HG03432 (cell line): ENCODE results near the gene SLC34A1.
A peak's percentile ranks its signal among the peaks of the same experiment; 100 is the strongest.
"Not testable (repeated sequence)": the region's sequence is repeated elsewhere in the genome, so short reads cannot be mapped to it uniquely, and the experiment has no call there.

Experiments used
- ATAC-seq: cut with Tn5 transposase; IDR thresholded peaks from one replicate; pipeline ENCODE4 v1.9.1; 2021; ENCODE audit warnings: mild to moderate bottlenecking, moderate library complexity; ENCODE audit not compliant: unreplicated experiment

The SLC34A1 gene

GRCh38 chr5:177355162-177355867 lies 28.9 kb upstream of the SLC34A1 start:
- no peak for ATAC-seq

DNA sequence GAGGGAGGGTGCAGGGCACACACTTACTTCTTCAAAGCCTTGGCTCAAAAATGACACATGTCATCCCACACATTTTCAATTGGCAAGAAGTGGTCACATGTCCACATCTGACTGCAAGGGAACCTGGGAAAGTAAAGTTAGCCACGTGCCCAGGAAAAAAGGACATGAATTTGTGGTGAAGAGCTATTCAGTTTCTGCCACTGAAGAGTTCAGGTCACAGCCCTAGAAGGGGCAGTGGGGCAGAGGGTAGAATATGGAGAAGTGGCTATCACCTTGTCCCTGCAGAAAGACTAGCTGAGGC lies 28.4 kb upstream of the SLC34A1 start:
- ATAC-seq: no peak

DNA sequence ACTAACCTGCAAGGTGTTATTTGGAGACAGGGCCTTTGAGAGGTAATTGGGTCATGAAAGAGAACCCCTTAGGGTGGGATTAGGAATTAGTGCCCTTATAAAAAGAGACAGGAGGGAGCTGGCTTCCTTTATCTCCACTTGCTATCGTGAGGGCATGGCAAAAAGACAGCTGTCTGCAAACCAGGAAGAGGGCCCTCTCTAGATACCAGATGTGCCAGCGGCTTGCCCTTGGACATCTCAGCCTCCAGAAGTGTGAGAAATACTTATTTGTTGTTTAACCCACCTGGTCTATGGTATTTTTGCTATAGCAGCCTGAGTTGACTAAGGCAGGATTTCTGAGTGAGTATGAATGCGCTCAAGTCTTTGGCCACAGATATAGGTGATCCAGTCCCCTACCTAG lies 27.5 kb upstream of the SLC34A1 start:
- ATAC-seq: no peak

DNA sequence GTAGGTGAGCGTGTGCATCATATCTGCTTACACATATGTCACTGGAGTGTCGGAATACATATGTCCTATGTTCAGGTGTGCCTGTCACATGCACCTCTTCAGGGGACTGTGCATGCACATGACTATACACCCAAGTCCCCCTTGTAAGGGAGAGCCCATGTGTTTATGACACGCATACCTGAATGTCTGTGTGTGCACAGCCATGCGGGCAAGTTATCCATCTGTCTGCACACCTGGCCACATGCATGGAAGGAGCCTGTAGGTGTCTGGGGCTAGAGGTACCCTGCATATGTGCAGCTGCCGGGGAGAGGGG lies 27.1 kb upstream of the SLC34A1 start:
- ATAC-seq: no peak

- ATAC-seq: peak; percentile 90
Observed at GRCh38 chr5:177357459-177358351, 26.5 kb upstream of the SLC34A1 start, which contains the start of gene RGS14. Gene RGS14 (plus strand): TSS chr5:177357924. CDS start chr5:177358025, 101 bp downstream.

- no peak for ATAC-seq
Observed at GRCh38 chr5:177358370-177358819, 25.8 kb upstream of the SLC34A1 start.

GRCh38 chr5:177359451-177359851 lies 24.8 kb upstream of the SLC34A1 start:
- no peak for ATAC-seq

DNA sequence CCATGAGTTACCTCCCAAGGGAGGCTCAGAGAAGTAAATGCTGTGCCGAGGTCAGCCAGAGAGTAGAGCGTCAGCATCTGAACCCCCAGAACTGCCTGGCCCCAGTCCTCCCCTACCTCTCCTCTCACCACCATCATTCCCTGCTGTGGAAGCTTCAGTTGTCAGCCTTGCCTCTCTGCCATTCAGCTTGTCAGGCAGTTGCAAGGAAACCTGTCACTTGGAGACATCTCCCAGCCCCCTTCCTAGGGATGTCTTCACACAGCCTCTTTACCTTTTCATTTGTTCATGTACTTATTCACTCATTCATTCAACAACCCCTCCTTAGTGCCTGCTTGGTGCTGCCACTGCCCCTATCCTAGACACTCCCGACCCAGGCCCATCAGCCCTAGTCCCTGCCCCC lies 24.4 kb upstream of the SLC34A1 start:
- ATAC-seq: no peak

DNA sequence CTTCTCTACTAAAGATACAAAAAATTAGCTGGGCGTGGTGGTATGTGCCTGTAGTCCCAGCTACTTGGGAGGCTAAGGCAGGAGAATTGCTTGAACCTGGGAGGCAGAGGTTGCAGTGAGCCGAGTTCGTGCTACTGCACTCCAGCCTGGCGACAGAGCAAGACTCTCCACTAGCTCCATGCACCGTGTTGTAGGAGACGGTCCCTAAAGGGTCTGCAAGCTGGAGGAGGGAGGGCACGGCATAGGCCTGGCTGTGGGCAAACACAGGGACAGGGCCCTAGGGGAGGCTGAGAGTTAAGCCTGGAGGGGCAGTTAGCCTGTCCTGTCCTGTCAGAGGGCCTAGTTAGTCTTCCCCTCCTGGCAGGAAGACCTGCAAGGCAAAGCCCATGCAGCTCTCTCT lies 23.5 kb upstream of the SLC34A1 start:
- not testable (repeated sequence) for ATAC-seq

GRCh38 chr5:177361418-177362291 lies 22.6 kb upstream of the SLC34A1 start:
- ATAC-seq: no peak

DNA sequence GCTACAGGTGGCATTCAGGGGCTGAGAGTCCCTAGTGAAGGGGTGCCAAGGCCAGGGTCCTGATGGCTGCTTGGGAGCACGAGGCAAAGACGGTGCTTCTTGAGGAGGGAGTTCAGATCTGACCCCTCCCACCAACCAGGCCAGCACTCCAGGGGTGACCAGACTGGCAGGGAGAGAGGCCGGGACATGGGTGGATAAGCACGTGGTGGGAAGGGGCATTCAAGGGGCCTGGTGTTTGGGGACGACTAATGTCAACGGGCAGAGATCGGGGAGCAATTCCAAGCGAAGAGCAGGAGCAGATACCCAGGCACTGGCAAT lies 22.0 kb upstream of the SLC34A1 start:
- ATAC-seq: no peak

- peak; percentile 44 for ATAC-seq
Observed at GRCh38 chr5:177362610-177363507, 21.4 kb upstream of the SLC34A1 start.

DNA sequence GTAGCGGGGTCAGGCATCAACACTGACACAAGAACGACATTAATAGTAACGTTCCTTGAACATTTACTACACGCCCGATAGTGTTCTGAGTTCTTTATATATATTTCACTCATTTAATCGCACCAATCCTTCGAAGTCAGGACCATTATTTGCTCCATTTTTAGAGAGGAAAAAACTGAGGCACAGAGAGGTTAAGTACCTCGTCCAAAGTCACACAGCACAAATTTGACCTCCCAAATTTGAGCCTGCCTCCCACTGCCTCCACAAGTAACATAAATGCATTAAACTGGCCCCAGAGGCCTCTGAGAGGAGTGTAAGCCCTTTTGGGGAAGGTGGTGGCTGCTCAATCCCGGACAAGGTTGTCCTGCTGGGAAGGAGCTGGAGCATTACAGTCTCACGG lies 20.7 kb upstream of the SLC34A1 start:
- no peak for ATAC-seq

GRCh38 chr5:177364159-177364962 lies 19.9 kb upstream of the SLC34A1 start:
- peak; percentile 46 for ATAC-seq

DNA sequence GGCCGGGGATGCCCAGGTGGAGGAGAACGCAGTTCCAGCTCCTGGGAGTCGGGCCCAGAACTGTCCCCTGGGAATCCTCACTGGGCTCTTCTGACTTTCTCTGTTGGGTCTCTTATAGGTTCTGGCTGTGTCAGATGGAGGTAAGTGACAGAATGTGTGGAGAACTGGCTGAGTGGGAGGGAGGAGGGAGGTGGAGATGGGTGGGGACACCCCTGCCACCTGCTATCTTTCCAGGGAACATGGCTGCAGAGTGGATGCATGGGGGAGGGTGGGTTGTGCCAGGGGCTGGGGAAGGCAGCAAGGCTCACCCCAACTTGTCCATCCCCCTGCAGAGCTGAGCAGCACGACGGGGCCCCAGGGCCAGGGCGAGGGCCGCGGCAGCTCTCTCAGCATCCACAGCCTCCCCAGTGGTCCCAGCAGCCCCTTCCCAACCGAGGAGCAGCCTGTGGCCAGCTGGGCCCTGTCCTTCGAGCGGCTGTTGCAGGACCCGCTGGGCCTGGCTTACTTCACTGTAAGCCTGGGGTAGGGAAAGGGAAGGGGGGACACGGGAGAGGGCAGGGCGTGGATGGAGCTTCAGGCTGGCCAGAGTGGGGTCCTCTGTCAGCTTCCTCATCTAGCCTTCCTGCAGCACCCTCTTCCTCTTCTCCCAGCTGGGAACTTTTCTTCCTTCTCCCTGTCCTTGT lies 18.2 kb upstream of the SLC34A1 start:
- no peak for ATAC-seq

DNA sequence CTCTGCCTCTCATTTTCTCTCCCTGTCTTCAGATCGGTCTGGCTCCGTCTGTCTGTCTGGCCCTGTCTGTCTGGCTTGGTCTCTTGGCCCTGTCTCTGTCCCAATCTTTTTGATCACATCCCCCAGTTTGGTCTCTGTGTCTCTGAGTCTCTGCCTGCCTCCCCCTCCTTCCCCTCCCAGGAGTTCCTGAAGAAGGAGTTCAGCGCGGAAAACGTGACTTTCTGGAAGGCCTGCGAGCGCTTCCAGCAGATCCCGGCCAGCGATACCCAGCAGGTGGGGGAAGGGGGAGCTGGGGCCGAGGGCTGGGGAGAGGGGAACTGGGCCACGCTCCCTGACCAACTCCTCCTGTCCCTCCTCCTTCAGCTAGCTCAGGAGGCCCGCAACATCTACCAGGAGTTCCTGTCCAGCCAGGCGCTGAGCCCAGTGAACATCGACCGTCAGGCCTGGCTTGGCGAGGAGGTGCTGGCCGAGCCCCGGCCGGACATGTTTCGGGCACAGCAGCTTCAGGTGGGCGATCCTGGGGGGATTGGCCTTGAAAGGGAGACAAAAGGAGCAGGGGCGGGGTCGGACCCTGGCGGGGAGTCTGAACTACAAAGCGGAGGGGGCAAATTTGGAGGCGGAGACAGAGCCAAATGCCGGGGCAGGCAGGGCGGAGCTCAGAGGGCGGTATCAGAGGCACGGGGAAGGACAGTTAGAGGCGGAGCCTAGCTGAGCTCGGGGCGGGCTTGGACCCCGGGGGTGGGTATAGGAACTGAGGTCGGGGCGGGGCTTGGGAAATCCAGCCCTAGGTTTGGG lies 17.5 kb upstream of the SLC34A1 start:
- ATAC-seq: no peak

DNA sequence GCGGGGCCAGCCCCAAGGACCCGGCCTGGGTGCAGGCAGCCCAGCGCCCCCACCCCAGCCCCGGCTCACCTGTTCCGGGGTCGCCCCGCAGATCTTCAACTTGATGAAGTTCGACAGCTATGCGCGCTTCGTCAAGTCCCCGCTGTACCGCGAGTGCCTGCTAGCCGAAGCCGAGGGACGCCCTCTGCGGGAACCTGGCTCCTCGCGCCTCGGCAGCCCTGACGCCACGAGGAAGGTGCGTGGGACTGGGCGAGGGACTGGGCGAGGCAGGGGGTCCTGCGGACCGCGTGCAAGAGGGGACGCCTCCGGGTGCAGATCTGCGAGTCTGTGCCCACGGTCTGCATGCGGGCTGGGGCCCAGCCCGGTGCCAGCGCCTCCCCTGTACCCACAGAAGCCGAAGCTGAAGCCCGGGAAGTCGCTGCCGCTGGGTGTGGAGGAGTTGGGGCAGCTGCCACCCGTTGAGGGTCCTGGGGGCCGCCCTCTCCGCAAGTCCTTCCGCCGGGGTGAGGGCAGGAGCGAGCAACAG lies 16.8 kb upstream of the SLC34A1 start:
- no peak for ATAC-seq
